T-helper 22 cell (primary cell): Measurements from ENCODE around the gene PAF1.

Experiments used
- DNase-seq: peaks from one replicate; pipeline ENCODE4 v3.0.0-alpha.2; 2020; ENCODE audit warnings: low read depth

The PAF1 gene

DNA sequence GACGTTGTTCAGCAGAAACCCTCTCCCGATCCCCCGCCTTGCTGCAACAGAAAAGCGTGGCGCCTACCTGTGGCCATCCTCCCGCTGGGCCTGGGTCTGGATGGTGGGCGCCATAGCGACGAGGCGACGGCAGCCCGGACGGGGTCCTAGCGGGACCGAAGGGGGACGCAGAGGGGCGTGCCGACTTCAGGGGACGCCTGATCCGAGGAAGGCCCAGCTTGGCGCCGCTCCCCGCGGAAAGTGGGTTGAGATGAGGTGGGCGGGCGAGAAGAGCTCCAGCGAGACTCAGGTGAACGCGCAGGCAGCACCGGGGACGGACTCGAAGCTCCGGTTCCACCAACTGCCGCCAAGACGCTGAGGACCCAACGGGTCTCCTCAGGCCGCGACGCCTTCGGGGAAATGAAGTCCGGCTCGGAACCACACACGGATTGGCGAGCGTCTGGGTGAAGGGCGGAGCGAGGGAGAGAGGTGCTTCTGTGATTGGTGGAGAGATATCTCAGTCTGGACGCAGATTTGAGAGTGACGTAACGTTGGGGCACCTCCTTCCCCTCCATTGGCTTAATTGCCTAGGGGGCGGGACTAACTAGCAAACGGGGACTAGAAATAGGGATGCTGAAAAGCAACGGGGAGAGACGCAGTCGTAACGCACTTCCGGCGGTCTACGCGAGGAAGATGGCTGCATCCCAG lies at the start of gene PAF1, which contains the start of gene MED29:
TSS of gene PAF1 (minus strand) at position 356 of the 687 bp plus-strand sequence. CDS start at position 114, 242 bp downstream.
TSS of gene MED29 (plus strand) at position 628 of the 687 bp plus-strand sequence. CDS start at position 673, 45 bp downstream.
- peak; percentile 98 for DNase-seq

DNA sequence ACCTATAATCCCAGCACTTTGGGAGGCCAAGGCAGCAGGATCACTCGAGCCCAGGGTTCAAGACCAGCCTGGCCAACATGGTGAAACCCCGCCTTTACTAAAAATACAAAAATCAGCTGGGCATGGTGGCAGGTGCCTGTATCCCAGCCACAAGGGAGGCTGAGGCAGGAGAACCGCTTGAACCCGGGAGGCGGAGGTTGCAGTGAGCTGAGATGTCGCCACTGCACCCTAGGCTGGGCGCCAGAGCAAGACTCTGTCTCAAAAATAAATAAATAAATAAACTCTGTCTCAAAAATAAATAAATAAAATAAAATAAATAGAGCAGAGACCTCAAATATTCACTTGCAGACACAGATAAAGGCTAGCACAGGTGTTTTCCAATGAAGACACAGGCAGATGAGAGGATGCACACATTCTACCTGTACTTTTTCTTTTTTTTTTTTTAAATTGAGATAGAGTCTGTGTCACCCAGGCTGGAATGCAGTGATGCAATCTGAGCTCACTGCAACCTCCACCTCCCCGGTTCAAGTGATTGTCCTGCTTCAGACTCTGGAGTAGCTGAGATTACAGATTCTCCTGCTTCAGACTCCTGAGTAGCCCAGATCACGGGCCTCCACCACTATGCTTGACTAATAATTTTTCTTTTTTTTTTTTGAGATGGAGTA lies 47.5 kb upstream of the PAF1 start:
- no peak for DNase-seq

DNA sequence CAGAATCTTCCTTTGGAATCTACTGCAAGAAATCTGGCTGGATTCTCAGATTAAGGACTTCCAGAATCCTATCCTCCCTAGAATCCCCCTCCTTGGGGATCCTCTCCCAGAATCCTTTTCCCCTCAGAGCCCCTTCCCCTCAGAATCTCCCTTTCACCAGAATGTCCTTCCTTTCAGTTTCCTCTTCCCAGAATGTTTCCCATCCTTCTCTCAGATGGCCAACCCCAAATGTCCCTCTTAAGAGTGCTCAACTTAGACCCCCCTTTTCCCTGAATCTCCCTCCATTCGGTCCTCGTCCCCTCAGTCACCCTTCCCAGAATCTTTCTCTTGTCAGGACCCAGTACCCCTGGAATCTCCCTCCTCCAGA lies 45.4 kb upstream of the PAF1 start:
- no peak for DNase-seq

DNA sequence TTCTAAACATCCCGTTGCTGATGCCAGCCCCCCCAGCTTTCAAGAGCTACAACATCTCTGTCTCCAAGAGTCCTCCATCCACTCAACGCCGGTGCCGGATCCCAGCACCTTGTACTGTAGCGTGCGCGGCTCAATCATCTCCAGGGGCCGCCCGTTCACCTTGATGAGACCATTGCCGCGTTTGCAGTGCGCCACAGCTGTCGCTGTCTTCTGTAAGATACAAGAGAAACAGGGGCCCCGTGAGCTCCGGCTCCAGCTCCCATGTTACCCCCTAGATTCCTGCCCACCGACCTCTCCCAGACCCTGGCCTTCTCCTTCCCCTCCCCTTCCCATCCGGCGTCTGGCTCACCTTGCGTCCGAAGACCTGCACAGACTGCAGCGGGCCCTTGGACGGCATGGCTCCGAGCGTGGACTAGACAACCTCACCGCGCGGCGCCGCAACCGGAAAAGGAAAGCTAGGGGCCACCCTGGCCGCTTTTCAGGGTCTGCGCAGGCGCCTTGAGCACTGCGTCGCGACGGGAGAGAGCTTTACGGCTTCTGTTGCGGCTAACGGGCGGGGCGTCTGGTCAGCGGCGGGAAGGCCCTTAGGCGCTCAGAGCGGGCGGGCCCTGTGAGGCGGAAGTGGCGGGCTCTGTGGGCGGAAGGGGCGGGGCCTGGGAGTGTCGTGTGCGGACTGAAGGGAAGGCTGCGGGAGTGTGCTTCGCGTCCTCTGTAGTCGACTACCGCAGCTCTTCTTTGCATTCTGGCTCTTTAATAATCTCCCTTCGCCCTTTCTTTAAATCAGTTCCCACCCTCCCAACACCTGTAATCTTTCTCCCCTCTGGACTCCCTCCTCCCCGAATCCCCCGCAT lies 44.8 kb upstream of the PAF1 start, which contains the start of gene RPS16:
TSS of gene RPS16 (minus strand) at position 451 of the 851 bp plus-strand sequence. CDS start at position 397, 54 bp downstream.
- peak; percentile 98 for DNase-seq

DNA sequence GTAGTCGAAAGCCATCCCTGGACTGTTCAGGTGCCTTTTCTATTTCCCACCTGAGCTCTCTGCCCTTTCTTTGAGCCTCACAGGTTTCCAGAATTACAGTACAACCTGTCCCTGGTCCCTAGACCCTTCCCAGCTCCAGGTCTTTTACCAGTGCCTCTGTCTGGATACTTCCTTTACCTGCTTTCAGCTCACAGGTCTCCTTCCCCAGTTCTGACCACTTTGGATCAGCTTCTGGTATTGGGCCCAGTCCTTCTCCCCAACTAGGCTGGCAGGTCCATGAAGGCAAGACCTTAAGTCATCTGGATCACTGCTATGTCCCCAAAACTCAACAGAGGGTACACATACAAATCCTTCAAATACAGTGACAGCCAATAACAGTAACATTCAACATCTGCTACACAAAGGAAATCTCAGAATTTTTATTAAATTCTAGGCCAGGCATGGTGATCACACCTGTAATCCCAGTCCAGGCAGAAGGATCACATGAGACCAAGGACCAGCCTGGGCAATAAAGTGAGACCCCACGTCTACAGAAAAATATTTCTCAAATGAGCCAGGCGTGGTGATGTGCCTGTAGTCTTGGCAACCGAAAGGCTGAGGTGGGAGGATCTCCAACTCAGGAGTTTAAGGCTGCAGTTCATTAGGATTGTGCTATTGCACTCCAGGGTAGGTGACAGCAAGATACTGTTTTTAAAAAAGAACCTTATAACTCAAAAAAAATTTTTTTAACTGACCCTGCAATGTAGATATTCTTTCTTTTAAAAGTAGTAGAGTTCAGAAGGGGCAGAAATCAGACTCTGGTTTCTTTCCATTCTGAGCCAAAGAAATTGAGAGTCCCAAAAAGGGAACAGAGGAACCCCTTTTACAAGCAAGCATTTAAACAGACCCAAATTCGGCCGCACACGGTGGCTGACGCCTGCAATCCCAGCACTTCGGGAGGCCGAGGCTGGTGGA lies 43.5 kb upstream of the PAF1 start:
- DNase-seq = no peak

DNA sequence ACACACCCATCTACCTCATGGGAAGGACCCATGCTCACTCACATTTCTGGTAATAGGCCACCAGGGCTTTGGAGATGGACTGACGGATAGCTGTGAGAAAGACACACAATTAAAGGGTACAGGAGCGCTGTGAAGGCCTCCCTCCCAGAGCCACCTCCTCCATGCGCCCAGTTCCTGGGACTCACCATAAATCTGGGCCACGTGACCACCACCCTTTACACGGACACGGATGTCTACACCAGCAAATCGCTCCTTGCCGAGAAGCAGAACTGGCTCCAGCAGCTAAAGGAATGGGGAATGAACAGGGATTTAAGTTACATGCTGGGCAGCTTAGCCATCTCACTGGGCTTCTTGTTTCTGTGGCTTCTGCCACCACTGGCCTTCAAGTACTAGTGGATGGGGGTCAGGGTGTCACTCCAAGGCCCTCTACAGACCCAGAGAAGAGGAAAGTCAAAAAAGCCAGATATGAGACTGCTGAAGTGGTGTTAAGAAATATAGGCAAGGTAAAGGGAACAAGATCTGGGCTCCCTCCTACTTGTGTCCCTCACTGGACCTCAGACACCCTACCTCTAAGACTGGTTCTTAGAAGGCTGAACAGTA lies 42.7 kb upstream of the PAF1 start:
- DNase-seq = no peak

DNA sequence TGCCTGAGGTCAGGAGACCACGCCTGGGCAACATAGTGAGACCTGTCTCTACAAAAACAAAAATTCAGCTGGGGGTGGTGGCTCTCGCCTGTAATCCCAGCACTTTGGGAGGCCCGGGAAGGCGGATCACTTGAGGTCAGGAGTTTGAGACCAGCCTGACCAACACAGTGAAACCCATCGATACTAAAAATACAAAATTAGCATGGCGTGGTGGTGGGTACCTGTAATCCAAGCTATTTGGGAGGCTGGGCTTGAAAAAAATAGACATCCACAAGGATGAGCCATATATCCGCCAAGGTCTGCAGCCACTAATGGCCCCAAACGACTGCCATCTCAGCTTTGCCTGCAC lies 41.7 kb upstream of the PAF1 start:
- no peak for DNase-seq

DNA sequence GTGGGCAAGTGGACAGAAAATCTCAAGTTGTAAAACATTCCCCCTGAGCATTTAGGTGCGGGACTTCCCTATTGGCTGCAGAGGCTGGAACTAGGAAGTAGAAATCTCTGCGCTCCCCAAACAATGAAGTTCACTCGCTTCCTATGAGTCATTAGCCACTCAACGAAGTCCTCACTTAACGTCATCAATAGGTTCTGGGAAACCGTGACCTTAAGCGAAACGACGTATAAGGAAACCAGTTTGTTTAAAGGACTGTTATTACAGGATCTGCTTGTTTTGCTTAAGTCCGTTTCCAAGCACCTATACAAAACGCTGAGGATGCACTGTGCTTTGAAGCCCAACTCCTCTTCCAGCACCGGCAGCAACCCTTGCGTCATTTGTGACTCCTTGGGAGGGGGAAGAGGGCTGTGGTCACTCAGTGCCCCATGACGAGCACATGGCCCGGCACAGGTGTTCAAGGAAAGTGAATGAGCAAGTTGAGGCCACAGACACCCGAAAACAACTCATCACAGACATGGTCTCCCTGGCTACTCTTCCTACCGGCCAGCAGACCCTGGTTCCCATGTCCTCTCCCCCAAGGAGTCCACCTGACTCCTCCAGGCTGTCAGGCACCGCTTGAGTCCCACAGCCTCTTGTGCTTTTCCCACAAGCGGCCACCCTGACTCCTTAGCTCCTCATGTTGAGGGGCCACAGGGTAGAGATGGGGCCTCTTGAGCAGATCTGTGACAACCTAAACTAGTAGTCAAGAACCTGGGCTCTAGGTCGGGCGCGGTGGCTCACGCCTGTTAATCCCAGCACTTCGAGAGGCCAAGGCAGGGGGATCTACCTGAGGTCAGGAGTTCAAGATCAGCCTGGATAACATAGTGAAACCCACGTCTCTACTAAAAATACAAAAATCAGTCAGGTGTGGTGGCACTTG lies 40.0 kb upstream of the PAF1 start:
- peak; percentile 93 for DNase-seq

DNA sequence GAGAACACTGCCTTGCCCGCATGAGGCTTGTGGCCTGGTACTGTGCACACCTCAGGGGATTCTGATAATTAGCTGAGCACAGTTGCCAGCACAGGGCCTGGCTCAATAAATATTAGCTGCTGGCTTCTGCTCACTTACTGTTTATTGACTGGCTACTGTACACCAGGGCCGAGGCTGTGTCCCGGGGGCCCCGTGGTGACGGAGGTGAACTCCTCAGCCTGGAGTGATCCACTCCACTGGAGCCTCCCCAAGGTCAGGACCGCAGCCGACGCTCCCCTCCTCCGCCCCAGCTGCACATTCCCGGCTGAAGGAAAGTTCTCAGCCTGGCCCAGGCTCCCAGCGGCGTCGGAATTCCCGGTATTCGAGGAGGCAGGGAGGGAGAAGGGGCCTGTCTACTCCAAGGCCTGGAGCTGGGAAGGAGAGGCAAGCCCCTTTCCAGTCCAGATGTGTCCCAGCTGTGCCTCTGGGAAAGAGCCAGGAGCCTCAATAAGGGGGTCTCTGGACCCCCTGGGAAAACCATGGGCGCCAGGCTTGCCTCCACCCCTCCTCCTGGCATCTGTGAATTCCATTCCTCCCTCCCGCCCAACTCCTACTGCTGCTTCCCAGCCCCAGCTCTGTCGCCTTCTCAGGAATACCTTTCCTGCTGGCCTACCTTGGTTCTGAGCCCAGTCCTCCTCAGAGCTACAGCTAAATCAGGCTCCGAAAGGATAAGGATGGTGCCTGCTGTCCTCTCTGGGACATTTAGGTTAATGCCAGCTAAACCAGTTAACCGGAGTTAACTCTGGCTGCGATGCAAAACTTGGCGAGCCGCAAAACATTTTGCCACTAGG lies 37.6 kb upstream of the PAF1 start:
- no peak for DNase-seq

DNA sequence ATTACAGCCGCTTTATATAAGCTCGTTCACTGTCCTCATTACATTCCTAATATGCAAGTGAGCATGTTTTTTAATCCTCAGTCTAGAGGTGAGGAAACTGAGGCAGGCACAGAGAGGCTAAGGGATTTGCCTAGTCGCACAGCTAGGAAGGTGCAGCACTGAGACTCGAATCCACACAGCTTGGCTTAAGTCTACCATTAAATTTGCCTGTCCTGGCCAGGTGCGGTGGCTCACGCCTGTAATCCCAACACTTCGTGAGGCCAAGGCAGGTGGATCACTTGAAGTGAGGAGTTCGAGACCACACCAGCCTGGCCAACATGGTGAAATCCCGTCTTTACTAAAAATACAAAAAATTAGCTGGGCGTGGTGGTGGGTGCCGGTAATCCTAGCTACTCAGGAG lies 36.8 kb upstream of the PAF1 start:
- no peak for DNase-seq

DNA sequence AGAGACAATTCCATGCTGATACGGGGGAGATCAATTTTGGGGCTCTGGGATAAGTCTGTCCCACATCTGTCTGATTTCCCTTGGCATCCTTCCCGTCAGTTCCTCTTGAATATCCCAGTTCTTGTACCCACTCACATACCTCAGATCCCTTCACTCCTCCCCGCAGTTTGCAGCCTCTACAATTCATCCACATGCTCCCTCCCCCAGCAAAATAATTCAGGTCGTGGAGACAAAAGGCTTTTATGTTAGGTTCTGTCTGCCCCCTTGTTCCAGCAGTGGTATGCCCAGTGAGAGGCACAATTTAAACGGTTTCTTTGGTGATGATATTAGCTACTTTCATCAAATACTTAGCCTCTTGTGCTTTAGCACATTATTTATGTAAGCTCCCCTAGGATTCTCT lies 35.3 kb upstream of the PAF1 start:
- DNase-seq = no peak

DNA sequence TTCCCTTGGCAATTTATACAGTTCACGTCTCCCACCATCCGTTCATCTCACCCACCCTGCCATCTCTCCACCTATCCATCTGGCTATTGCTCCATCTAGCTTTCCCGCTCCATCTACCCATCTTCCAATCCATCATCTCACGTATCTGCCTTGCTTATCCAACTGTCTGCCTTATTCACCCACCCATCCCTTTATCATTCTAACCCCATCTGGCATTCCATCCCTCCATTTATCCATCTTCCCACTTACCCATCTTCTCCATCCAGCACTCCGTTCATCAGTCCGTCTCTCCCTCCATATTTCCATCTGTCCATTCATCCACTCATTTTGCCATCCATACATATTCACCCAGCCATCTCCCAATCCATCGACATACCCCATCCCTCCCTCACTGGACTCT lies 34.8 kb upstream of the PAF1 start:
- no peak for DNase-seq

DNA sequence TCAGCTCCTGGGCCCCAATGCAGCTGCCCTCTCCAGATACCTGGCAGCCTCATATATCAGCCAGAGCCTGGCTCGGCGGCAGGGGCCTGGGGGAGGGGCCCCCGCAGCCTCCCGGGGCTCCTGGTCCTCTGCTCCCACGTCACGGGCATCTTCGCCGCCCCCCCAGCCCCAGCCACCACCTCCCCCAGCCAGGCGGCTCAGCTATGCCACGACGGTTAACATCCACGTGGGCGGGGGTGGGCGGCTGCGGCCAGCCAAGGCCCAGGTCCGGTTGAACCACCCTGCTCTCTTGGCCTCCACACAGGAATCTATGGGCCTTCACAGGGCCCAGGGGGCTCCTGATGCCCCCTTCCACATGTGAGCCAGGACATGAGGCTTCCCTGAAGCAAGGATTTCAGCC lies 34.0 kb upstream of the PAF1 start:
- DNase-seq = no peak

DNA sequence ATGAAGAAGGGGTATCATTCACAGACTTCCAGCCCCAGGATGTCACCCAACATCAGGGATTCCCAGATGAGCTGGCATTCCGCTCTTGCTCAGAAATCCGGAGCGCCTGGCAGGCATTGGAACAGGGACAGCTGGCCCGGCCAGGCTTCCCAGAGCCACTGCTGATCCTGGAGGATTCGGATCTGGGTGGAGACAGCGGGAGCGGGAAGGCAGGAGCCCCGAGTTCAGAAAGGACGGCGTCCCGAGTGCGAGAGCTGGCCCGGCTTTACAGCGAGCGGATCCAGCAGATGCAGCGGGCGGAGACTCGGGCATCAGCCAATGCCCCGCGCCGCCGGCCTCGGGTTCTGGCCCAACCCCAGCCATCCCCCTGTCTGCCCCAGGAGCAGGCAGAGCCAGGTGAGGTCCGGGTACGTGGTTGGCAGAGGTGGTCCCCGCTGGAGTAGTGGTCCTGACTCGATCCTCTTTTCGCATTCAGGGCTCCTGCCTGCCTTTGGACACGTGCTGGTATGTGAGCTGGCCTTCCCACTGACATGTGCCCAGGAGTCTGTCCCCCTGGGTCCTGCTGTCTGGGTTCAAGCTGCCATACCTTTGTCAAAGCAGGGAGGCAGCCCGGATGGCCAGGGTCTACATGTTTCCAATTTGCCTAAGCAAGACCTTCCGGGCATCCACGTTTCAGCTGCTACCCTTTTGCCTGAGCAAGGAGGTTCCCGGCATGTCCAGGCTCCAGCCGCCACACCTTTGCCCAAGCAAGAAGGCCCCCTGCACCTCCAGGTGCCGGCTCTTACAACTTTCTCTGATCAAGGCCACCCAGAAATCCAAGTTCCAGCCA lies 32.6 kb upstream of the PAF1 start:
- no peak for DNase-seq

DNA sequence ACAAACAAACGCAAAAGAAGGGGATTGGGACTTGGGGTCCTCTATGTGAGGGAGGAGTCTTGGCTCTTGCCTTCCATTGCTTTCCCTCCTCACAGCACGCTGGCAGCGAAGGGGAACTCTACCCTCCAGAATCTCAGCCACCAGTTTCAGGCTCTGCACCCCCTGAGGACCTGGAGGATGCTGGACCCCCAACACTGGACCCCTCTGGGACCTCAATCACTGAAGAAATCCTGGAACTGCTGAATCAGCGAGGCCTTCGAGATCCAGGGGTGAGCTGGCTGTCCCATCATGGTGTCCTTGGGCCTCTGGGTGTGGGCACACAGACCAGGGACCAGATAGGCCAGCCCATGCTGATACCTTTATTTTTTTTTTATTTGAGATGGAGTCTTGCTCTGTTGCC lies 31.1 kb upstream of the PAF1 start:
- no peak for DNase-seq

DNA sequence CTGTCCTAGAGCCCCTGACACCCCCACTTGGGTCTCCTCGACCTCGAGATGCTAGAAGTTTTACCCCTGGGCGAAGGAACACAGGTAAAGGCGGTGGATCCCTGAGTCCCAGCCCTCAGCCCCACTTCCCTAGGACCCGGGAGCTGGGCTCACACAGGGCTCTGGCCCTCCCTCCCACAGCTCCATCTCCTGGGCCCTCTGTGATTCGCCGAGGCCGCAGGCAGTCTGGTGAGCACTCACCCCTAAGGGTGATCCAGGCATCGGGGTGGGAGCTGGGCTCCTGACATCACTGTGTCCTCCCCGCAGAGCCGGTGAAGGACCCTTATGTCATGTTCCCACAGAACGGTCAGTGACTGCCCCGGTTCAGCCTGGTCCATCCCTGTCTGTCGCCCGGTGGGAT lies 29.9 kb upstream of the PAF1 start:
- no peak for DNase-seq

DNA sequence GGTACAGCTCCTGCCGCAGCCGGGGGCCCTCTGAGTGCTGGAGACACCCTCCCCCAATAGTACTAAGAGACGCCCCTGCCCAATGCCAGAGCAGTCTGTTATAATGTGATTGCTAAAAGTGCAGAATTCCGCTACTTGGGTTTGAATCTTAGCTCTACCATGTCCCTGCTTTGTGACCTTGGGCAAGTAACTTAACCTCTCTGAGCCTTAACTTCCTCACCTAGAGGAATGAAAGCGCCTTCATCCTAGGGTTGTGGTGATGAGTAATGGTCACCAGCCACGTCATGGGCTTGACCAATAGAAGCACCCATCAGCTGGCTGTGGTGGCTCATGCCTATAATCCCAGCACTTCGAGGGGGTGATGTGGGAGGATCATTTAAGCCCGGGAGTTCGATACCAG lies 28.1 kb upstream of the PAF1 start:
- no peak for DNase-seq

DNA sequence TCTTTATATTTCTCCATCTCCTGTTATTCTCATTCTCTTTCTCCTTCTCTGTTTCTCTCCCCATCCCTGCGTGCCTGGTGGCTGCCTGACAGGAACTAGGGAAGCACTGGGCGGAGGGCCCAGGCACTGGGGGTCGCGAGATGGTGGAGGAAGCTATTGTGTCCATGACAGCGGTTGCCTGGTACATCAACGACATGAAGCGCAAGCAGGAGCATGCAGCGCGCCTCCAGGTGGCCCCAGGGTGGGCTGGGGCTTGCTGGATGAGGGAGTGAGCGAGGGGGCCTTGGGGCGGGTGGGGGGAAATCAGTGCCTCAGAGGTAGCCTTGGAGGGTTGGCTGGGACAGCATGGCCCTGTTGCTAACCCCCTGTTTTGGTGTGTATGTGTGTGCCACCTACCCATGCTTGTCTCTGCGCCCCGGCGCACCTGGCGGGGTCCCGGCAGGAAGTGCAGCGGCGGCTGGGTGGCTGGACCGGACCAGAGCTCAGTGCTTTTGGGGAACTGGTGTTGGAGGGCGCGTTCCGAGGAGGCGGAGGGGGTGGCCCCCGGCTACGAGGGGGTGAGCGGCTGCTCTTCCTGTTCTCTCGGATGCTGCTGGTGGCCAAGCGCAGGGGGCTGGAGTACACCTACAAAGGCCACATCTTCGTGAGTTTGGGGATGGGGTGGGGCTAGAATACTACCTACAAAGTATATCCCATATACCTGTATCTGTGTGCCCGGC lies 26.7 kb upstream of the PAF1 start:
- no peak for DNase-seq
